NCI-H1930 (cell line): ENCODE data around the gene TARS1.
"Not testable (repeated sequence)": the region's sequence is repeated elsewhere in the genome, so short reads cannot be mapped to it uniquely, and the experiment has no call there.

Experiments used
- DNase-seq, 2 experiments: peaks; one replicate each; lab custom pipeline; 2025; lab: John Stamatoyannopoulos, UW

The TARS1 gene

DNA sequence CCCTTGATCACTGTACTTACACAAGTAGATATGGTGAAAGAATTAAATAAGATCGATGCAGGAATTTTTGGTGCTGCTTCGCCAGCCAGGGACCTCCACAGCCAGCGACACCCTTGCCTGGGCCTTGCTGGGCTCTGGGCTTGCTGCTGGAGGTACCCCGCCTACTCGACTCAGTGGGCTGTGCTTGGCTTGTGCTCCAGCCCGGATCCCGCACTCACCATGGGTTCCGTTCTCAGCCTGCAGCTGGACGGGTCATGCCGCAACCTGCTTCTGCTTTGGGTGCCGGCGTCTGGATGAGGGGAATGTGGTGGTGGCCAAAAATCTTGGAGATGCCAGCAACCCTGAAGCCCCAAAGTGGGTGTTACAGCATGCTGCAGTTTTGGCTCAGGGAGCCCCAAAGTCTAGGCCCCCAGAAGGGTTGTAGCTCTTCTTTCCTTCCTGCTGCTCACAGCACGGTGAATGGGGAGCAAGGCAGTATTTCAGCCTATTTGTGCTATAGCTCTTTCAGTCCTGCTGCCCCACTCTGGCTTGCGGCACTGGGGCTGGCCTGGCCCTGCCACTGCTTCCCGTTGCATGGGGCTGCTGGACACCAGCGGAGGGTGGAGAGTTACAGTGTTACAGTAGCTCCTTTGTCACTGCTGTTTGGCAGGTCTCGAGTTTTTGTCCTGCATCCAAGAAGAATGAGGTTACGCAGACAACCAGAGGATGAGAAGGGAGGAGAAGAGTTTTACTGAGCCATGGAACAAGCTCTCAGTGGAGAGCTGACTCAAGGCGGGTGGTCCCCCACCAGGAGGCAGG is 48.0 kb downstream of the TARS1 start:
- no peak for DNase-seq

DNA sequence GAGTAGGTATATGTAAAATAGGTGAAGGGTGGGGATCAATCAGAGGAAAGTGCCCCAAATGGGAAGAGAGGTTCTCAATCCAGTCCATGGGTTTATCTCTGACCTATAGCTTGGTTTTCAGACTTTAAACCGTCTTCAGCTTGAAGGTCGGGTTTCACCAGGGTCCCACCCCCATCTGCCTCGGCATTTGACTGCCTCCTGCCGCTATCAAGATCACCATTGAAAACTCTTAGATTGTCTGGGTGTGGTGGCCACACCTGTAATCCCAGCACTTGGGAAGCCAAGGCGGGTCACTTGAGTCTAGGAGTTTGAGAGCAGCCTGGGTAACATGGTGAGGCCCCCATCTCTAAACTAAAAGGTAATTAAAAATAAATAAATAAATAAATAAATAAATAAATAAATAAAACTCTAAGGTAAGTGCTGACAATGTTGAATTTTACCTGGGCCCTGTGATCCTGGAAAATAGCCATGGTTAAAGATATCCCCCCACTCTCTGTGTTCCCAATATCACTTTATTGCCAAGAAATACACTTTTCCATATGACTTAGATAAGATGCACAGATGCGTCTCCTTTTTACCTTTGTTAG is 48.8 kb downstream of the TARS1 start:
- no peak for DNase-seq

DNA sequence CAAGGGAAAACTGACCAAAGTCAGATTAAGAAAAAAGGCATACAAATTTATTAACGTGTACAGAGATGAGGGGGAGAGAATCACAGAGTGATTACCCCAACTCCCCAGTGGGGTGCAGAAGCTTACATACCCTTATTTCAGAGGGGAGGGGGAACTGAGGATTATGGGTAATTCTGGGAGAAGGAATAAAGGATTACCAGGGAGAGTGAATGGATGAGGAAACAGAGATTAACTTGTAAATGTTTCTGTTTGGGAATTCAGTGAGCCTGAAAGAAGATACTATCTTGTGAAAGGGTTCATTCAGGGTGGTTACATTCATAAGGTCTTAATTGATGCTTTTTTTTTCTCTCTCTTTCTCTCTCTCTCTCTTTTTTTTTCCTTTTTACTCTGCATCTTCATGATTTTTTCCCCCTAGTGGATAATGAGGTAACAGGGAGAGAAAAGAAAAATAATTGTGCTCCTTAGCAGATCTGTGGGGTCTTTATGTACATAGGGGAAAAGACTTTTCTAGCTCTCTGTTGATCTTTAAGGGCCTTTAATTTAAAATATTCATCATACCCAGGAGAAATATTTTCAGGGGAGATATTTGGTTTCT is 49.4 kb downstream of the TARS1 start:
- DNase-seq = no peak

DNA sequence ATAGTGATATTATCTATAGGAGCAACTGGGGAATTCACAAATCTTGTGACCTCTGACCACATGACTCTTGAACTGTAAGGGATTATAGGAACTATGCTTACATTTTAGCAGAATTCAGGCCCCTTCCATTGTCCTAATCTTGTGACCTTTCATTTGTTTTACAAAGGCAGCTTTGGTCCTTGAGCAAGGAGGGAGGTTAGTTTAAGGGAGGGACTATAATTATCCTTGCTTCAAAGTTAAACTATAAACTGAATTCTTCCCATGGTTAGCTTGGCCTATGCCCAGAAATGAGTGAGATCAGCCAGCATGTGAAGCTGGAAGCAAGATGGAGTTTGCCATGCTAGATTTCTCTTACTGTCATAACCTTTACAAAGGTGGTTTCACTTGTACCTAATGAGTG is 51.2 kb downstream of the TARS1 start:
- DNase-seq = no peak

DNA sequence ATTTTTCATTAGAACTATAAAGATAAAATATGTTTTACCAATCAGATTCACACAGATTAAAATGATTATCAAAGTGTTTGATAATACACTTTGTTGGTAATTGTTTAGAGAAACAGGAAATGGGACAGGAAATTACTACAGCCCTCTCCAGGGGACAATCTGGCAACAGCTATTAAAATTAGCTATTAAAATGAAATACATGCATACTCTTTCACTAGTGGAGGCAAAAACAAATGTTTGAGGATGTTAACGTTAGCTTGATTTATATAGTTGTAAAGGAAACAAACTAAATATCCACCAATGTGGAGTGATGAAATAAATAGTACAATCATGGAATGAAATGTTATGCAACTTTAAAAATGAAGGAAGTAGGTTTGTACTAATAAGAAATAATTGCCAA is 53.7 kb downstream of the TARS1 start:
- no peak for DNase-seq

DNA sequence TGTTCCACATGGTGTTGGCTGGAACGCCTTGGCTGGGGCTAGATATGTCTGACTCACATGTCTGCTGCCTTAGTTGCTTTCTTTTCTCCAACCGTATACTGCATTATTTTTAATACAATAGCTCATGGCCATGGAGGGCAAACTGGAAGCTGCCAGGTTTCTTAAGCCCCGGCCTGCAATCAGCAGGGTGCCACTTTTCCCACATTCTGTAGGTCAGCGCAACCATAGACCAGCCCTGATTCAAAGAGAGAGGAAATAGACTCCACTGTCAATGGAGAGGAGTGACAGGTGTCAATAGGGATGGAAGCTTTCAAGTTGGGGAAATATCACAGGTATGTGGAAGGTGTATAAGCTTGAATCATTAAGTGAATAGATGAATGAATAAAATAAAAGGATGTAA is 60.5 kb downstream of the TARS1 start:
- no peak for DNase-seq

DNA sequence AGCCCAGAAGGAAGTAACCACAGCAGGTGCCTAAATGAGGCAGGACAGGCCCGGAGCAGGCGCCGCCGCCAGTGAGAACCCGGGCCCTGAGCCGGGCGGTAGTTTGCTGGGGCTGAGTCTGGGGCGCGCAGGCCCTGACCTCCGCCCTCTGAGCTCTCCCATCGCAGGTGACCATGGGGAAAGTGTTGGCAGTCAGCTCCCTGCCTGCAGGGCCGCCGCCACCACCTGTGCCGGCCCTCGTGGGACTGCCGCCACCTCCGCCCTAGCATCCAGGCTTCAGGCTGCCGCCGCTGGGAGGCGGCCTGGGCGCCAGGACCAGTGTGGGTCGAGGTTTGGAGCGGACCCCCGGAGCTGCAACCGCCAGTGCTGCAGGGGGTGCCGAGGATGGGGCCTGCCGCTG is 61.1 kb downstream of the TARS1 start:
- no peak for DNase-seq

DNA sequence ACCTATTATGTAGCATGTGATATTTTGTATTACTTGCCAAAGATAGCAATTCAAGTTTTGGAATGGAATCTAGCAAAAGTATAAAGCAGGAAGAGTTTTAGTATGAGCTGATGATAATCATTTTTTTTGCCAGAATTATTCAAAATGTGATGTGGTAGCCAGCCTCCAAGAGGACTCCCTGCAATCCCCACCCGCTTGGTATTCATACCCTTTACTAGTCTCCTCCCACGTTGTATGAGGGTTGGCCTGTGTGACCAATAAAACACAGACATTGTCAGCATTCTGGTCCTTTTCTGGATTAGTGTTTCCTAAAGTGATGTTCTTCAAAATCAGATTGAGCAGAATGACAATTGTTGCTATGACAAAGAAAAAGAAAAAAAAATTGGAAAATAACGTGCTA is 63.8 kb downstream of the TARS1 start:
- no peak for DNase-seq

DNA sequence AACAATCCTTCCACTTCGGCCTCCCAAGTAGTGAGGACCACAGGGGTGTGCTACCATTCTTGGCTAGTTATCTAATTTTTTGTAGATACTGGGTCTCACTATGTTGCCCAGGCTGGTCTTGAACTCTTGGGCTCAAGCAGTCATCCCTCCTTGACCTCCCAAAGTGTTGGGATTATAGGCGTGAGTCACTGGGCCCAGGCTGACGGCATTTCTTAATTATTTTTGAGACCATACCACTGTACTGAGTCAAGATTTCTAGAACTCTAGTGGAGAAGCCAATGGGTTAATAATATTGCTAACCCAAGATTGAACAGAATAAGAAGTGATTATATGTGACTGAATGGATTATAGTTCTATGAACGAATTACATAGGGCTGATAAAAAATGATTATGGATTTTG is 66.7 kb downstream of the TARS1 start:
- DNase-seq = no peak

DNA sequence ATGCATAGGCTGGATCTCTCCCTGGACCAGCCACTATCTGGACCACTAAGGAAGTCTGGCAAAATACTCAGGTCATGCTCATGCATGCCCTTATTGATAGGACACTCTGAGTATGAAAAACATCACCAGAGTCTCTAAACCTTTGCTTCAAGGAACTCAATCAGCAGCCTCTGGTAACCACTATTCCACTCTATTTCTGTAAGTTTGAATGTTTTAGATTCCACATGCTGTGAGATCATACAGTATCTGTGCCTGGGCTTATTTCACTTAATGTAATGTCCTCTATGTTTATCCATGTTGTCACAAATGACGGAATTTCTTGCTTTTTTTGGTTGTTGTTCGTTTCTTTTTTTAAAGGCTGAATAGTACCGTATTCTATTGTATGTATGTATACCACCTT is 68.3 kb downstream of the TARS1 start:
- no peak for DNase-seq

DNA sequence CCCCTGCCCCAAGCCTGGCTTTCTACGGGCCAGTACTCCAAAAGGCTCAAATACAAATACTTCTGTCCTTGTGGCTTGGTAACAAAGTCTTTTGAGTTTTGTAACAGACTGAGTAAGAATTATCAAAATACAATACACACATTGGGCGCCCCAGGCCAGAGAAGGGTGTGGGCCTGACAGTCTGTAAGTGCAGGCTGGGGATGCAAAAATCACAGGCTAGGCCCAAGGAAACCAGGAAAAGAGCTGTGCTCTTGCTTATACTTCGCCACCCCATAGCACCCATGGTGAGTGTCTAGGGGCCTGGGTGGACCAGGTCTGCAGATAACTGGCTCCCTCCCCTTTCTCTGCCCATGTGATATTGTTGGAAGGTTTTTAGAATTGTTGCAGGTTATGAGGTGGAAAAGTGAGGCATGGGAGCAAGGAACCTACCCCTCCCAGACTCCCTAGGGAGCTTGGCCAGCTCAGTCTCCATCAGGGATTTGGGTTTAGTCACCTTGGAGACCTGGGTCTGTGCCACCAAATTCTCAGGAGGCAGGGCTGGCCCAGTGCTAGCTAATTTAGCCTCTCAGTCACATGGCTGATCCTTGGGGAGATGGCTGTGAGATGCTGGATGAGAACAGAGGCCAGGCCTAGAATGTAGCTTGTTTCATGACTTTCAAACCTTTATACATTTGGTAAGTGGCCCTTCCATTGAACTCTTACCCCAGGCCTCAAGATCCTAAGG is 72.9 kb downstream of the TARS1 start:
- no peak for DNase-seq

DNA sequence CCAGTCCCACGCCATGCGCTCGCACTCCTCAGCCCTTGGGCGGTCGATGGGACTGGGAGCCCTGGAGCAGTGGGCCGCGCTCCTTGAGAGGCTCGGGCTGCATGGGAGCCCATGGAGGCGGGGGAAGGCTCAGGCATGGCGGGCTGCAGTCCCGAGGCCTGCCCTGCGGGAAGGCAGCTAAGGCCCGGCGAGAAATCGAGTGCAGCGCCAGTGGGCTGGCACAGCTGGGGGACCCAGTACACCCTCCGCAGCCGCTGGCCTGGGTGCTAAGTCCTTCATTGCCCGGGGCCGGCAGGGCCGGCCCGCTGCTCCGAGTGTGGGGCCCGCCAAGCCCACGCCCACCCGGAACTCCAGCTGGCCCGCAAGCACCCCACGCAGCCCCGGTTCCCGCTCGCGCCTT is 74.6 kb downstream of the TARS1 start:
- not testable (repeated sequence) for DNase-seq

DNA sequence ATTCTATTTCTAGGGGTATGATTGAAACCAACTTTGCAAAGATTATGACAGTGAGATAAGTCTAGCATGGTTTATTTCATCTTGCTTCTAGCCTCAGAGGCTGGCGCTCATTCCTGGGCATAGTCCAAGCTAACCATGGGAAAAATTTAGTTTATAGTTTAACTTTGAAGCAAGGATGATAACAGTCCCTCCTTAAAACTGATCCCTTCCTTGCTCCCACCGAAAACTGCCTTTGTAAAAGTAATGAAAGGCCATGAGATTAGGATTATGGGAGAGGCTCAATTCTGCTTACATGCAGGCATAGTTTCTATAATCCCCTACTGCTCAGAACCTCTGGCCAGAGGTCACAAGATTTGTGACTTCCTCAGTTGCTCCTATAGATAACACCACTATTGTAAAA is 75.7 kb downstream of the TARS1 start:
- no peak for DNase-seq
